ACHN (cell line): Measurements from ENCODE around the gene CT45A8.
"Not testable (repeated sequence)": the region's sequence is repeated elsewhere in the genome, so short reads cannot be mapped to it uniquely, and the experiment has no call there.

Experiments
- DNase-seq: peaks from one replicate; pipeline ENCODE4 v3.0.0-alpha.2; 2015
- in situ Hi-C: cut with HindIII; loops from 2 replicates; pipeline ENCODE4 v1.10.0; 2017; ENCODE audit warnings: low sequenced_read_pairs, low pct_ligation_motif_present, low pct_unique_long_range_greater_than_20kb

The CT45A8 gene, protein sequence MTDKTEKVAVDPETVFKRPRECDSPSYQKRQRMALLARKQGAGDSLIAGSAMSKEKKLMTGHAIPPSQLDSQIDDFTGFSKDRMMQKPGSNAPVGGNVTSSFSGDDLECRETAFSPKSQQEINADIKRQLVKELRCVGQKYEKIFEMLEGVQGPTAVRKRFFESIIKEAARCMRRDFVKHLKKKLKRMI

DNA sequence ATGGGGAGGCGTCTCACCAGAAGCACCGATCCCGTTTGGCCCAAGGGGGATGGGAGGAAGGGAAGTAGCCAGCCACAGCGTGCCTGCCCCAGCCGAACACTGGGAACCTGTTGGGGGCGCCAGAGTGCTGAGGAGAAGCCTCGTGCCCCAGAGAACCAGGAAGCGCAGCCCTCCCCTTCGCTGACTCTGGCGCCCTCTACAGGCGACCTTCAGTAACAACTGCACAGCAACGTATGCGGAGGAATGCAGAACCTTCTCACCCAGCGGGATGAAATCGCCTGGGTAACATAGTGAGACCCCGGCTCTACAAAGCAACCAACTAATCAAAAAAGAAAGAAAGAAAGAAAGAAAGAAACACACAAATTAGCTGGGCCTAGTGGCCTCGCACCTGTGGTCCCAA, at the start of gene CT45A8:
Gene CT45A8, minus strand, starts transcription at position 101 of the 400 bp plus-strand sequence. CDS start 3,755 bp downstream, outside the sequence.
- in situ Hi-C loops, DNase-seq: not testable (repeated sequence)

DNA sequence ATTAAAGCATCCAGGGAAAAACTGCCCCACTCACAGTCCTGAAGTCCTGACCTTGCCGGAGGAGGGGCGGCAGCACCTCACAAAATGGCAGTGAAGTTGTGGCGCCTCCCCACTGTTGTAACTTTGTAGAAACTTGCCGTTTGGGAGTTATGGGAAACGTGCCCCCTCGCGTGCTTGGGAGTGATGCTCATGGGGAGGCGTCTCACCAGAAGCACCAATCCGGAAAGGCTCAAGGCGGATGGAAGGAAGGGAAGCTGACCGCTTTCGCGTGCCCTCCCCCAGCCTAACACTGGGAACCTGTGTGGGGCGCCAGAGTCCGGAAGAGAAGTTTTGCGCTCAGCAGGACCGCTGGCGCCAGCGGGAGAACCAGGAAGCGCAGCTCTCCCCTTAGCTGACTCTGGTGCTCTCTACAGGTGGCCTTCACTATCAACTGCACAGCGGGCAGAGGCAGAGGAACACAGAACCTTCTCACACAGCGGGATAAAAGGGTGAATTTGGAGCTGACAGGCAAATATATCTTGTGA, 39.0 kb upstream of the CT45A8 start, which contains the start of the genes CT45A10 and SAGE1:
Gene CT45A10, minus strand, starts transcription at position 151 of the 524 bp plus-strand sequence. CDS start 8,100 bp downstream, outside the sequence.
Gene SAGE1, plus strand, starts transcription at position 423 of the 524 bp plus-strand sequence. CDS start 2,527 bp downstream, outside the sequence.
- DNase-seq = no peak
- in situ Hi-C loops = no loop called here

DNA sequence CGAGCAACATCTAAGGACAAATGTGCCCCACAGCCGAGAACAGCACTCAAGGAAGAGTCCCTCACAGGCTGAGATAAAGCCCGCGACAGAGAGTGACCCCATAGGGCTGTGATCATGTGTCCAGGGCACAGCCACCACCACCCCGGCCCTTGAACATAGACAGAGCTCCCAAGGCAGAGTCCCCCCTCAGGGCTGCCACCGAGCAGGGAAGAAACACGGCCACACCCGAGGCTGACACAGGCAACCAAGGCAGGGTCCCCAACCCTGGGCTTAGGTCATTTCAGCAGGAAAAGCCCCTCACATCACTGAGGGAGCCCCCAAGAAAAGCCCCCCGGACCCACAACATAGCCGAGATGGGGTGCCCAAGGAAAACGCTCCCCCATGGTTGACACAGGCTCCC, 38.4 kb upstream of the CT45A8 start:
- in situ Hi-C loops = no loop called here
- DNase-seq = no peak

DNA sequence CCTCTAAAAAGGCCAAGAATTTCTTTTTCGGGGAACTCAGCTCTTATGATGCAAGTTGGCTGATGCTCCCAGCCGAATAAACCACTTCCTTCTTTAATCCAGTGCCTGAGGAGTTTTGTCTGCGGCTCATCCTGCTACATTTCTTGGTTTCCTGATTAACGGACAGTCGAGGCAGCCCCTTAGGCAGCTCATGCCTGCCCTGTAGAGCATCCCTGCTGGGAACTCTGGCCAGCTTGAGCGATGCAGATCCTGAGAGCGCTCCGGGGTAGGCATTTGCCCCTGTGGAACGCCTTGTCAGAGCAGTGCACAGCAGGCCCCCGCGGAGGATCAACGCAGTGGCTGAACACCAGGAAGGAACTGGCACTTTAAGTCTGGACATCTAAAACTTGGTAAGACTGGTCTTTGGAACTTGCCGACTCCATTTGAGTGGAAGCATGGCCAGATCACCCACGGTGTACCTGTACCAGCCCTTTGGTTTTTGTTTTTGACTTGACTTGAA, 35.8 kb upstream of the CT45A8 start:
- in situ Hi-C loops = no loop called here
- no peak for DNase-seq

DNA sequence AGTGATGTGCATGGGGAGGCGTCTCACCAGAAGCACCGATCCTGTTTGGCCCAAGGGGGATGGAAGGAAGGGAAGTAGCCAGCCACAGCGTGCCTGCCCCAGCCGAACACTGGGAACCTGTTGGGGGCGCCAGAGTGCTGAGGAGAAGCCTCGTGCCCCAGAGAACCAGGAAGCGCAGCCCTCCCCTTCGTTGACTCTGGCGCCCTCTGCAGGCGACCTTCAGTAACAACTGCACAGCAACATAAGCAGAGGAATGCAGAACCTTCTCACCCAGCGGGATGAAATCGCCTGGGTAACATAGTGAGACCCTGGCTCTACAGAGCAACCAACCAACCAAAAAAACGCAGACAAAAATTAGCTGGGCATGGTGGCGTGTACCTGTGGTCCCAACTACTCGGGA, 34.6 kb upstream of the CT45A8 start:
- peak; percentile 2 for DNase-seq
- in situ Hi-C loops = not testable (repeated sequence)

DNA sequence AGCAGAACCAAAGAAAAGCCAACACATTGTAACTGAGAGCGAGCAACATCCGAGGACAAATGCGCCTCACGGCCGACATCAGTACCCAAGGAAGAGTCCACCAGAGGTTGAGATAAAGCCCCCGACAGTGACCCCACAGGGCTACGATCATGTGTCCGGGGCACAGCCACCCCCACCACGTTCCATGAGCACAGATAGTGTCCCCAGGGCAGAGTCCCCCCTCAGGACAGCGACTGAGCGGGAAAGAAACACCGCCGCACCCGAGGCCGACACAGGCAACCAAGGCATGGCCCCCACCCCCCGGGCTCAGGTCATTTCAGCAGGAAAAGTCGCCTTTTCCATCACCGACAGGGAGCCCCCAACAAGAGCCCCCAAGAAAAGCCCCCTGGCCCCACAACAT, 33.9 kb upstream of the CT45A8 start:
- in situ Hi-C loops, DNase-seq: not testable (repeated sequence)

DNA sequence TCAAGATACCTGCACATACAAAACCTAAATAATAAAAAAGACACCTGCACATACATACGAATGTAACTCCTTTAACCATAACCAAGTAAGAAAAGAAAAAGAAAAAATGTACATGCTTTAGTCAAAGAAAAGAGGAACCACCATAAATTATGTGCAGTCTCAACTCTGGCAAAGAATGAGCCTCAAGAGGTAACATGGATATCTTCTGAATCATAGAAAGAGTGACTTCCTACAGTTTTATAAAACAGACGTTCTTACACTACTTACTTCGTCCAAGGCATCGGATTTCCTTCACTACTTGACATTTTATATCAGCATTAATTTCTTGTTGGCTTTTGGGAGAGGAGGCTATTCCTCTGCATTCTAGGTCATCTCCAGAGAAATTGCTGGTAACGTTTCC, 28.4 kb upstream of the CT45A8 start:
- in situ Hi-C loops, DNase-seq: not testable (repeated sequence)

DNA sequence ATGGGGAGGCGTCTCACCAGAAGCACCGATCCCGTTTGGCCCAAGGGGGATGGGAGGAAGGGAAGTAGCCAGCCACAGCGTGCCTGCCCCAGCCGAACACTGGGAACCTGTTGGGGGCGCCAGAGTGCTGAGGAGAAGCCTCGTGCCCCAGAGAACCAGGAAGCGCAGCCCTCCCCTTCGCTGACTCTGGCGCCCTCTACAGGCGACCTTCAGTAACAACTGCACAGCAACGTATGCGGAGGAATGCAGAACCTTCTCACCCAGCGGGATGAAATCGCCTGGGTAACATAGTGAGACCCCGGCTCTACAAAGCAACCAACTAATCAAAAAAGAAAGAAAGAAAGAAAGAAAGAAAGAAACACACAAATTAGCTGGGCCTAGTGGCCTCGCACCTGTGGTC, 17.4 kb upstream of the CT45A8 start, which contains the start of gene CT45A9:
Gene CT45A9, minus strand, starts transcription at position 101 of the 400 bp plus-strand sequence. CDS start 3,751 bp downstream, outside the sequence.
- DNase-seq, in situ Hi-C loops: not testable (repeated sequence)

DNA sequence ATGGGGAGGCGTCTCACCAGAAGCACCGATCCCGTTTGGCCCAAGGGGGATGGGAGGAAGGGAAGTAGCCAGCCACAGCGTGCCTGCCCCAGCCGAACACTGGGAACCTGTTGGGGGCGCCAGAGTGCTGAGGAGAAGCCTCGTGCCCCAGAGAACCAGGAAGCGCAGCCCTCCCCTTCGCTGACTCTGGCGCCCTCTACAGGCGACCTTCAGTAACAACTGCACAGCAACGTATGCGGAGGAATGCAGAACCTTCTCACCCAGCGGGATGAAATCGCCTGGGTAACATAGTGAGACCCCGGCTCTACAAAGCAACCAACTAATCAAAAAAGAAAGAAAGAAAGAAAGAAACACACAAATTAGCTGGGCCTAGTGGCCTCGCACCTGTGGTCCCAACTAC, 17.2 kb downstream of the CT45A8 start, which contains the start of gene CT45A7:
Gene CT45A7, minus strand, starts transcription at position 101 of the 400 bp plus-strand sequence. CDS start 3,747 bp downstream, outside the sequence.
- in situ Hi-C loops = not testable (repeated sequence)

DNA sequence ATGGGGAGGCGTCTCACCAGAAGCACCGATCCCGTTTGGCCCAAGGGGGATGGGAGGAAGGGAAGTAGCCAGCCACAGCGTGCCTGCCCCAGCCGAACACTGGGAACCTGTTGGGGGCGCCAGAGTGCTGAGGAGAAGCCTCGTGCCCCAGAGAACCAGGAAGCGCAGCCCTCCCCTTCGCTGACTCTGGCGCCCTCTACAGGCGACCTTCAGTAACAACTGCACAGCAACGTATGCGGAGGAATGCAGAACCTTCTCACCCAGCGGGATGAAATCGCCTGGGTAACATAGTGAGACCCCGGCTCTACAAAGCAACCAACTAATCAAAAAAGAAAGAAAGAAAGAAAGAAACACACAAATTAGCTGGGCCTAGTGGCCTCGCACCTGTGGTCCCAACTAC, 34.4 kb downstream of the CT45A8 start, which contains the start of gene CT45A2:
Gene CT45A2, minus strand, starts transcription at position 101 of the 400 bp plus-strand sequence. CDS start 3,747 bp downstream, outside the sequence.
- DNase-seq, in situ Hi-C loops: not testable (repeated sequence)

More for the DNA sequence above, 17.2 kb downstream of the CT45A8 start, which contains the start of gene CT45A7:
- not testable (repeated sequence) for DNase-seq

DNA sequence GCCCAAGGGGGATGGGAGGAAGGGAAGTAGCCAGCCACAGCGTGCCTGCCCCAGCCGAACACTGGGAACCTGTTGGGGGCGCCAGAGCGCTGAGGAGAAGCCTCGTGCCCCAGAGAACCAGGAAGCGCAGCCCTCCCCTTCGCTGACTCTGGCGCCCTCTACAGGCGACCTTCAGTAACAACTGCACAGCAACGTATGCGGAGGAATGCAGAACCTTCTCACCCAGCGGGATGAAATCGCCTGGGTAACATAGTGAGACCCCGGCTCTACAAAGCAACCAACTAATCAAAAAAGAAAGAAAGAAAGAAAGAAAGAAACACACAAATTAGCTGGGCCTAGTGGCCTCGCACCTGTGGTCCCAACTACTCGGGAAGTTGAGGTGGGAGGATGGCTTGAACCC, 51.7 kb downstream of the CT45A8 start, which contains the start of gene CT45A6:
Gene CT45A6, minus strand, starts transcription at position 101 of the 400 bp plus-strand sequence. CDS start 3,794 bp downstream, outside the sequence.
- DNase-seq, in situ Hi-C loops: not testable (repeated sequence)
